ENCODE results near the gene FBXW8. TPM values are rescaled to one million over a fixed set of nuclear protein-coding genes. Genes with fewer than 3 reads are reported as not detected.

The FBXW8 gene
- total RNA-seq, 1 experiment from 2014 or later: 12.1 TPM

DNA sequence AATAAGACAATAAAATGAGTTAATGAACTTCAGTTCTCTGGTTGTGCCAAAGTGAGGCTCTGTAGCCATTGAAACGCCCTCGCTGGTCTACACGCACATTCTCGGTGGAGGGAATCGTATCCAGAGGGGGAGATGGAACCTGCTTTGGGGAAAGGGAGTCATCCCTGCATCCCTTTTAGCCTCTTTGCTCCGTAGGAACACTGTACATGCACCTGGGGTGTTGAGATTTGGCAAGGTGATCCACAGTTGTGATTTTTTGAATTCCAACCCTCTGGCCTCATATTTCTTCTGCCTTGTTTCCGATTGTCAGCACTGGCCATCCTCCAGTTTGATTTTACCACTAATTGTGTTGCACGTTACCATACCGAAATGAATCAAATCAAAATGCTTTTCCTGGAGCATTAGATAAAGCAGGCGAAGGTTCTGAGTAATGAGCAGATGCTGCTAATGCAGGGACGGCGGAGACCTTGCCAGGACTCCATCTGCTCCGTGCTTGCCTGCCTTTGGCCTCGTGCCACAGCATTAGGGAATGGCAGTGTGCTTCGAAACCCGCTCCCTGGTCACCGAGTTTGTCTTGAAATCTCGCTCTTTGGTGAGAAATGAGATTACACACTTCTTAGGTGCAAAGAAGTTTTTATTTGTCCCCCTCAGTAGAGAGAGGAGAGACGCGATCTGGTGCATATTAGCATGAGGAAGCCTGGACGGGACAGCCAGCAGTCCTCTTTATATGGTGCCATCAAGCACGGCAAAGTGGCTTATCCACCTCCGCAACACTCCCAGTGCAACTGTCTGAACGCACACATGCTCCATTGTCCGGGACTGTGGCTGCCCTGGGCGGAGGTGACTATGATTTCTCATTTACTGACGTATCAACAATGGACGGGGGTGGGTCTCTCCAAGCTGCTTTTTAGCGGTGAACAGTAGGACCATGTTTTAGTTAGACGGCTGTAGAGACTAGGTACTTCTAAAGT is 59.1 kb downstream of the FBXW8 start:
- H3K79me2 ChIP-seq (ENCODE audit: low read length): no peaks in the 10 kb centered on the region
- ATAC-seq (no peak), DNase-seq (no peak)
- no peaks in the 10 kb centered on the region for H3K27me3 ChIP-seq (ENCODE audit: low read length)
- TF ChIP-seq, protein P1, sequence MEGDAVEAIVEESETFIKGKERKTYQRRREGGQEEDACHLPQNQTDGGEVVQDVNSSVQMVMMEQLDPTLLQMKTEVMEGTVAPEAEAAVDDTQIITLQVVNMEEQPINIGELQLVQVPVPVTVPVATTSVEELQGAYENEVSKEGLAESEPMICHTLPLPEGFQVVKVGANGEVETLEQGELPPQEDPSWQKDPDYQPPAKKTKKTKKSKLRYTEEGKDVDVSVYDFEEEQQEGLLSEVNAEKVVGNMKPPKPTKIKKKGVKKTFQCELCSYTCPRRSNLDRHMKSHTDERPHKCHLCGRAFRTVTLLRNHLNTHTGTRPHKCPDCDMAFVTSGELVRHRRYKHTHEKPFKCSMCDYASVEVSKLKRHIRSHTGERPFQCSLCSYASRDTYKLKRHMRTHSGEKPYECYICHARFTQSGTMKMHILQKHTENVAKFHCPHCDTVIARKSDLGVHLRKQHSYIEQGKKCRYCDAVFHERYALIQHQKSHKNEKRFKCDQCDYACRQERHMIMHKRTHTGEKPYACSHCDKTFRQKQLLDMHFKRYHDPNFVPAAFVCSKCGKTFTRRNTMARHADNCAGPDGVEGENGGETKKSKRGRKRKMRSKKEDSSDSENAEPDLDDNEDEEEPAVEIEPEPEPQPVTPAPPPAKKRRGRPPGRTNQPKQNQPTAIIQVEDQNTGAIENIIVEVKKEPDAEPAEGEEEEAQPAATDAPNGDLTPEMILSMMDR (conservative IDR thresholded peaks at IDR 0.05; ENCODE audit: low read depth, low read length): no peak
- TF ChIP-seq EZH2 (IDR thresholded peaks at IDR 0.05; ENCODE audit: low read length, unreplicated experiment) (no peak), EZH2phosphoT487 (IDR thresholded peaks at IDR 0.05; ENCODE audit: borderline replicate concordance, low read length) (no peak)
- no peak overlapping the region for H2AFZ ChIP-seq (ENCODE audit: low read length)
- BruUV-seq (replicated peaks): no TSS peak
- ChIA-PET CTCF (no interaction called here), POLR2A (ENCODE audit: unreplicated experiment) (no interaction called here)
- H3K4me3 ChIP-seq (ENCODE audit: low read length): no peak overlapping the region
- H3K36me3 ChIP-seq (ENCODE audit: low read depth, low read length): peaks cover 9% of the 10 kb centered on the region
- no peak overlapping the region for H3K9ac ChIP-seq (ENCODE audit: low read length)
- no peaks in the 10 kb centered on the region for H4K20me1 ChIP-seq (ENCODE audit: low read length)
- no peaks in the 10 kb centered on the region for H3F3A ChIP-seq (ENCODE audit: low read length, unreplicated experiment)
- no peak overlapping the region for H3K4me2 ChIP-seq (ENCODE audit: low read length)
- no peak overlapping the region for H3K27ac ChIP-seq (ENCODE audit: low read length)
- intact Hi-C loops (cut with micrococcal nuclease): no loop called here
- no peaks in the 10 kb centered on the region for H3K9me3 ChIP-seq (ENCODE audit: low read length)
- H3K9me2 ChIP-seq (replicated peaks; ENCODE audit: low read length): no peaks in the 10 kb centered on the region
- H3K4me1 ChIP-seq (ENCODE audit: insufficient read depth, low read length): no peaks in the 10 kb centered on the region

DNA sequence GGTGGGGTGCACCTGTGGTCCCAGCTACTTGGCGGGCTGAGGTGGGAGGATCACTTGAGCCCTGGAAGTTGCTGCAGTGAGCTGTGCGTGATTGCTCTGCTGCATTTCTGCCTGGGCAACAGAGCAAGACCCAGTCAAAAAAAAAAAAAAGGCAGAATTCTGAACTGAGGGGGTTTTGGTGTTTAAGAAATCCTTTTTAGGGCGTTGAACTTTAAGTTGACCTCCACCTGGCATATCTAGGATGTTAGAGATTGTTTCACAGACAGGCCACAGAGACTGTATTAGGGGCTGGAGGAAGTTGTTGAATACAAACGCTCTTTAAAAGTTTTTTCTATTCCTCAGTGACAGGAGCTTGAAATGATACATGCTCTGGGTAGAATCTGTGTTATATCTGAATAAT is 60.5 kb downstream of the FBXW8 start:
- H3F3A ChIP-seq (ENCODE audit: low read length, unreplicated experiment): no peaks in the 10 kb centered on the region
- POLR2A ChIA-PET (ENCODE audit: unreplicated experiment): no interaction called here
- H3K79me2 ChIP-seq (ENCODE audit: low read length): no peaks in the 10 kb centered on the region
- intact Hi-C loops (cut with micrococcal nuclease): no loop called here
- BruUV-seq (replicated peaks): no TSS peak
- H3K4me1 ChIP-seq (ENCODE audit: insufficient read depth, low read length): no peaks in the 10 kb centered on the region
- no peak overlapping the region for H3K9ac ChIP-seq (ENCODE audit: low read length)
- ATAC-seq (no peak), DNase-seq (no peak)
- H3K4me3 ChIP-seq (ENCODE audit: low read length): no peak overlapping the region
- peaks cover 7% of the 10 kb centered on the region for H3K36me3 ChIP-seq (ENCODE audit: low read depth, low read length)
- no peak overlapping the region for H3K27ac ChIP-seq (ENCODE audit: low read length)
- no peak overlapping the region for H3K4me2 ChIP-seq (ENCODE audit: low read length)
- no peaks in the 10 kb centered on the region for H3K9me3 ChIP-seq (ENCODE audit: low read length)
- TF ChIP-seq EZH2phosphoT487 (IDR thresholded peaks at IDR 0.05; ENCODE audit: borderline replicate concordance, low read length) (no peak), EZH2 (IDR thresholded peaks at IDR 0.05; ENCODE audit: low read length, unreplicated experiment) (no peak)
- TF ChIP-seq, protein P1 (conservative IDR thresholded peaks at IDR 0.05; ENCODE audit: low read depth, low read length): no peak
- no peak overlapping the region for H2AFZ ChIP-seq (ENCODE audit: low read length)
- H3K9me2 ChIP-seq (replicated peaks; ENCODE audit: low read length): no peaks in the 10 kb centered on the region
- CTCF ChIA-PET: no interaction called here
- H4K20me1 ChIP-seq (ENCODE audit: low read length): no peaks in the 10 kb centered on the region
- H3K27me3 ChIP-seq (ENCODE audit: low read length): no peaks in the 10 kb centered on the region

DNA sequence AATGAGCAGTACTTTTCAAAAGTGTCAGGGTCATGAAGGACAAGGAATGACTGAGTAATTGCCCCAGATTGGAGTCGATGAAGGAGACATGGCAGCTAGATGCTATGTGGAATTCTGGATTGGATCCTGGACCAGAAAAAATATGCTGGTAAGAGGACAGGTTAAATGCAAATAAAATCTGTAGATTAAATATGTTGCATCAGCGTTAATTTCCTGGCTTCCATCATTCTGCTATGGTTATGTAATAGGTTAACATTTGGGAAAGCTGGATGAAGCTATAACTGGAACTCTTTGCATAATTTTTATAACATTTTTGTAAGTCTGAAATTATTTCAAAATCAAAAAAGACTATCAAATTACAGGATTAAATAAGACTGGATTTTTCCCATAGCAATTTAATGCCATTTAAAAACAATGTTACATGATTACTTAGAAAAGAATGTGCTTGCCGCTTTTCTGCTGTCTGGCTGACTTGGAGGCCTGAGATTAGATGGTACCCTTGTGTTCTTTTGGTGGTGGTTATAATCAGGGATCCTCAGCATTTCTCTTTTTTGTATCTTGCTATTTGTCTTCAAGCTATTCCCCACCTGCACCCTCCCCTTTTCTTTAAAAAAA is 65.1 kb downstream of the FBXW8 start:
- Histone ChIP-seq H3K9ac (ENCODE audit: low read length) (no peak overlapping the region), H3K9me2 (replicated peaks; ENCODE audit: low read length) (no peaks in the 10 kb centered on the region), H3K36me3 (ENCODE audit: low read depth, low read length) (peaks cover 4% of the 10 kb centered on the region), H3K27ac (ENCODE audit: low read length) (no peak overlapping the region), H3K4me3 (ENCODE audit: low read length) (no peak overlapping the region), H4K20me1 (ENCODE audit: low read length) (no peaks in the 10 kb centered on the region), H3K4me1 (ENCODE audit: insufficient read depth, low read length) (no peaks in the 10 kb centered on the region), H2AFZ (ENCODE audit: low read length) (no peak overlapping the region), H3K9me3 (ENCODE audit: low read length) (no peaks in the 10 kb centered on the region), H3F3A (ENCODE audit: low read length, unreplicated experiment) (no peaks in the 10 kb centered on the region), H3K27me3 (ENCODE audit: low read length) (no peaks in the 10 kb centered on the region), H3K4me2 (ENCODE audit: low read length) (no peak overlapping the region), H3K79me2 (ENCODE audit: low read length) (no peaks in the 10 kb centered on the region)
- ChIA-PET POLR2A (ENCODE audit: unreplicated experiment) (no interaction called here), CTCF (no interaction called here)
- intact Hi-C loops (cut with micrococcal nuclease): no loop called here
- DNase-seq (no peak), ATAC-seq (no peak)
- BruUV-seq (replicated peaks): no TSS peak
- TF ChIP-seq EZH2phosphoT487 (IDR thresholded peaks at IDR 0.05; ENCODE audit: borderline replicate concordance, low read length): no peak
- no peak for TF ChIP-seq EZH2 (IDR thresholded peaks at IDR 0.05; ENCODE audit: low read length, unreplicated experiment)
- TF ChIP-seq, protein P1 (conservative IDR thresholded peaks at IDR 0.05; ENCODE audit: low read depth, low read length): no peak
